Mesendoderm (in vitro differentiated cells): ENCODE data around the gene KIAA1328.
A peak's percentile ranks its signal among the peaks of the same experiment; 100 is the strongest.

Experiments used
- DNase-seq: peaks from one replicate; pipeline ENCODE4 v3.0.0; 2013
- H2AK5ac ChIP-seq: 2 replicates; pipeline ENCODE4 v1.6.1; 2013; ENCODE audit warnings: low read length, inconsistent platforms
- H2BK120ac ChIP-seq: 2 replicates; pipeline ENCODE4 v1.6.1; 2013; ENCODE audit warnings: low read depth, mild to moderate bottlenecking, low read length, moderate library complexity, mixed read lengths
- H2BK15ac ChIP-seq: replicated peaks from 2 replicates; pipeline ENCODE4 v1.6.1; 2013; ENCODE audit warnings: low read depth, mild to moderate bottlenecking, moderate library complexity
- H2BK5ac ChIP-seq: 2 replicates; pipeline ENCODE4 v1.6.1; 2013; ENCODE audit warnings: low read length, inconsistent platforms
- H3K18ac ChIP-seq: 2 replicates; pipeline ENCODE4 v1.6.1; 2013; ENCODE audit warnings: mild to moderate bottlenecking, low read length, mixed read lengths
- H3K23ac ChIP-seq: one replicate; pipeline ENCODE4 v1.6.1; 2013; ENCODE audit warnings: low read length
- H3K27ac ChIP-seq: 2 replicates; pipeline ENCODE4 v1.5.1; 2013; ENCODE audit warnings: low read depth, mild to moderate bottlenecking, inconsistent platforms, low read length, moderate library complexity
- H3K27me3 ChIP-seq: 2 replicates; pipeline ENCODE4 v1.6.1; 2013; ENCODE audit warnings: low read length, control low read depth, mild to moderate bottlenecking, inconsistent platforms; ENCODE audit not compliant: insufficient read depth, poor library complexity
- H3K36me3 ChIP-seq: 2 replicates; pipeline ENCODE4 v1.6.1; 2013; ENCODE audit warnings: low read length, inconsistent platforms; ENCODE audit not compliant: control insufficient read depth, insufficient read depth
- H3K4ac ChIP-seq: one replicate; pipeline ENCODE4 v1.6.1; 2013; ENCODE audit warnings: low read depth, mild to moderate bottlenecking, low read length, moderate library complexity
- H3K4me1 ChIP-seq: 2 replicates; pipeline ENCODE4 v1.6.1; 2013; ENCODE audit warnings: low read depth, low read length, inconsistent platforms; ENCODE audit not compliant: control insufficient read depth
- H3K4me2 ChIP-seq: 2 replicates; pipeline ENCODE4 v1.6.1; 2013; ENCODE audit warnings: low read length
- H3K4me3 ChIP-seq: 2 replicates; pipeline ENCODE4 v1.5.1; 2013; ENCODE audit warnings: mild to moderate bottlenecking, low read length
- H3K56ac ChIP-seq: one replicate; pipeline ENCODE4 v1.6.1; 2013; ENCODE audit warnings: low read length
- H3K79me1 ChIP-seq: 2 replicates; pipeline ENCODE4 v1.6.1; 2013; ENCODE audit warnings: low read length, inconsistent platforms
- H3K79me2 ChIP-seq: 2 replicates; pipeline ENCODE4 v1.6.1; 2013; ENCODE audit warnings: mild to moderate bottlenecking, low read length; ENCODE audit not compliant: control insufficient read depth, insufficient read depth
- H3K9ac ChIP-seq: 2 replicates; pipeline ENCODE4 v1.6.1; 2013; ENCODE audit warnings: low read length, inconsistent platforms
- H4K5ac ChIP-seq: one replicate; pipeline ENCODE4 v1.6.1; 2013; ENCODE audit warnings: low read length
- H4K8ac ChIP-seq: one replicate; pipeline ENCODE4 v1.6.1; 2013; ENCODE audit warnings: low read depth, mild to moderate bottlenecking, control low read depth, low read length, moderate library complexity
- WGBS: extraction: QIAGEN DNeasy Blood & Tissue Kit; methylation state at CpG from one replicate; pipeline ENCODE4 v1.1.7; 2013; ENCODE audit warnings: low lambda C conversion rate, missing lambda C conversion rate; ENCODE audit not compliant: insufficient coverage; ENCODE audit errors: extremely low coverage; 5-methylcytosine and 5-hydroxymethylcytosine counted together

Gene KIAA1328

DNA sequence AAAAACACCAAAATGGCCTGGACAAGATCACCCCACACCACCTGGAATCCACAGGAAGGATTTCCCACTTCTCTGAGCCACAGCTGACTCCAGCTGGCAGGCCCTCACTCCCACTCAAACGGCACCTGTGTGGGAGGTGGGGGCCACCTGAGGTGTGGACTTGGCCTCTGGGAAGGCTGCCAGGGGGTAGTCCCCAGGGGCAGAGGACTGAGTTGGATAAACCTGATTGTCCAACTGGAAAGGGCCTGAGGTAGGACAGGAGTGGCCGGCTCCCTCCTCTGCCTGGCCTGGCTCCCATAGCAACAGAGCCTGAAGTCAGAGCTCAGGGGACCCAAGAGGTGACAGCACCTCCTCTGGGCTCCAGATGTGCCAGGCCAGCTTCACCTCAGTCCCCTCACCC lies 436.5 kb downstream of the KIAA1328 start:
- no peak overlapping the region for H4K5ac ChIP-seq
- H3K36me3 ChIP-seq: peaks cover 2% of the 10 kb centered on the region
- H2BK15ac ChIP-seq: no peak overlapping the region
- DNase-seq: no peak
- H3K27me3 ChIP-seq: no peaks in the 10 kb centered on the region
- no peak overlapping the region for H4K8ac ChIP-seq
- H3K4me1 ChIP-seq: no peaks in the 10 kb centered on the region
- H3K4me3 ChIP-seq: no peak overlapping the region
- H2AK5ac ChIP-seq: no peak overlapping the region
- H3K9ac ChIP-seq: no peak overlapping the region
- H2BK5ac ChIP-seq: no peak overlapping the region
- WGBS: no CpG with 5 or more reads among the region's 2 CpGs
- H3K79me2 ChIP-seq: no peaks in the 10 kb centered on the region
- H3K4ac ChIP-seq: no peak overlapping the region
- H3K56ac ChIP-seq: no peak overlapping the region
- H3K79me1 ChIP-seq: no peaks in the 10 kb centered on the region
- H3K18ac ChIP-seq: no peak overlapping the region
- H3K4me2 ChIP-seq: no peak overlapping the region
- H3K23ac ChIP-seq: no peak overlapping the region
- H2BK120ac ChIP-seq: no peak overlapping the region
- no peak overlapping the region for H3K27ac ChIP-seq

DNA sequence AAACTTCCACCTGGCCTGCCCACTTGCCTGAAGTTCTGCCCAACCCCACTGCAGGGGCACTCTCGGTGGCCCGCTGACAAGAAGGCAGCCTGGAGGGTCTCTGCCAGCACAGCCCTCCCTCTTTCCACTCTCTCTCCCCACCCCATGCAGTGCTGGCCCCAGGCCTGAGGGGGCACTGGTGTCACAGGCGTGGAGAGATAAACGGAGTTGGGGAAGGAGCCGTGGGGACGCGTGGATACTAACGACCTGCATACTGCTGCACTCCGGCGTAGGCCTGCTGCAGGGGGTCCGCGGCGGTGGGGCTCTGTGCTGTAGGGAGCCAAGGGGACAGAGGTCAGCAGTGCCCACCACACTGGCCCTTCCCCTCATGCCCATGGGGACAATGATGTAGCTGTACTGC lies 437.4 kb downstream of the KIAA1328 start:
- no peak overlapping the region for H4K8ac ChIP-seq
- peak; percentile 46 for DNase-seq

DNA sequence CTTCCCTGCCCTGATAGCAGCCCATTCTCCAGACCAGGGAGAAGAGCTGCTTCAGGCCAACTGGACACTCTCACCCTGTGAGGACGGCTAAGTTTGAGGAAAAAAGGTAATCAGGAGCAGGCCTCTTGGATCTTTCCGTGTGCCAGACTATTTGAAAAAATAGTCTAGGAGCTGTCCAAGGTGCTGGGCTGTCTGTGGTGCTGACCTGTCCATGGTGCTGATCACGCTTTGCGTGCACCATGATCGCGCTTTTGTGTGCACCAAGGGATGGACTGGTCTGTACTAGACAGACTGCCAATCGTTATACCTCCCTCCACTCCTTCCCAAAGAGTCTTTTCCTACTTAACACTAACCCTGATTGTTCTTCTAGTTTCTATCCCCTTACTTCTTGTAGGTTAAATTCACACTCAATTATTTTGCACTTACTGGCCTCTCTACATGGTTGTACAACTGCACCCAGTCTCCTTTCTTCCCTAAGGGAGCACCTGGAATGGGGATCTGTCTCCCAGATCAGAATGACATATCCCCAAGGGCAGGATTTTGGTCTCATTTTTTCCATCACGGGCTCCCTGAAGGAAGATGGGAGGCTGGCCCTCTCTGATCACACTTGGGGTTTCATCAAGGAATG lies 441.2 kb downstream of the KIAA1328 start:
- Histone ChIP-seq H3K4me1 (no peaks in the 10 kb centered on the region), H3K9ac (no peak overlapping the region), H3K18ac (no peak overlapping the region), H3K27me3 (no peaks in the 10 kb centered on the region), H2BK15ac (no peak overlapping the region), H4K5ac (no peak overlapping the region), H3K27ac (no peak overlapping the region), H3K4ac (no peak overlapping the region), H4K8ac (no peak overlapping the region), H3K56ac (no peak overlapping the region), H2AK5ac (no peak overlapping the region), H3K4me2 (no peak overlapping the region), H3K79me1 (no peaks in the 10 kb centered on the region), H3K4me3 (no peak overlapping the region), H2BK120ac (no peak overlapping the region), H3K79me2 (no peaks in the 10 kb centered on the region), H3K23ac (no peak overlapping the region), H2BK5ac (no peak overlapping the region), H3K36me3 (no peaks in the 10 kb centered on the region)
- WGBS: no CpG with 5 or more reads among the region's 8 CpGs
- peak; percentile 53 for DNase-seq

More for the DNA sequence above, 437.4 kb downstream of the KIAA1328 start:
- H3K18ac ChIP-seq: no peak overlapping the region
- H3K79me2 ChIP-seq: no peaks in the 10 kb centered on the region
- no peaks in the 10 kb centered on the region for H3K79me1 ChIP-seq
- no peak overlapping the region for H2BK5ac ChIP-seq
- WGBS: no CpG with 5 or more reads among the region's 13 CpGs
- no peak overlapping the region for H3K23ac ChIP-seq
- H3K36me3 ChIP-seq: peaks cover 2% of the 10 kb centered on the region
- no peak overlapping the region for H2AK5ac ChIP-seq
- no peaks in the 10 kb centered on the region for H3K27me3 ChIP-seq
- no peak overlapping the region for H3K4me2 ChIP-seq
- H3K4me1 ChIP-seq: no peaks in the 10 kb centered on the region
- H2BK15ac ChIP-seq: no peak overlapping the region
- no peak overlapping the region for H3K27ac ChIP-seq
- H3K56ac ChIP-seq: no peak overlapping the region
- H3K4me3 ChIP-seq: no peak overlapping the region
- H4K5ac ChIP-seq: no peak overlapping the region
- H2BK120ac ChIP-seq: no peak overlapping the region
- no peak overlapping the region for H3K9ac ChIP-seq
- H3K4ac ChIP-seq: no peak overlapping the region

- no peak overlapping the region for H3K56ac ChIP-seq
- no peak overlapping the region for H3K4ac ChIP-seq
- H3K18ac ChIP-seq: no peak overlapping the region
- no peaks in the 10 kb centered on the region for H3K79me2 ChIP-seq
- H3K4me3 ChIP-seq: no peak overlapping the region
- H2BK5ac ChIP-seq: no peak overlapping the region
- H3K9ac ChIP-seq: no peak overlapping the region
- no peak overlapping the region for H3K23ac ChIP-seq
- no peak overlapping the region for H4K8ac ChIP-seq
- WGBS: no CpG with 5 or more reads among the region's 7 CpGs
- H2AK5ac ChIP-seq: no peak overlapping the region
- DNase-seq: no peak
- no peak overlapping the region for H2BK15ac ChIP-seq
- no peaks in the 10 kb centered on the region for H3K27me3 ChIP-seq
- H3K79me1 ChIP-seq: no peaks in the 10 kb centered on the region
- H3K4me2 ChIP-seq: no peak overlapping the region
- no peak overlapping the region for H3K27ac ChIP-seq
- no peaks in the 10 kb centered on the region for H3K4me1 ChIP-seq
- H2BK120ac ChIP-seq: no peak overlapping the region
- H3K36me3 ChIP-seq: no peaks in the 10 kb centered on the region
- H4K5ac ChIP-seq: no peak overlapping the region
These were observed 441.7 kb downstream of the KIAA1328 start for GRCh38 chr18:37270666-37271052.

- Histone ChIP-seq H3K36me3 (no peaks in the 10 kb centered on the region), H3K27ac (no peak overlapping the region), H3K79me2 (no peaks in the 10 kb centered on the region), H4K5ac (no peak overlapping the region), H2BK120ac (no peak overlapping the region), H3K79me1 (no peaks in the 10 kb centered on the region), H3K4ac (no peak overlapping the region), H3K4me3 (no peak overlapping the region), H3K27me3 (no peaks in the 10 kb centered on the region), H3K23ac (no peak overlapping the region), H2BK15ac (no peak overlapping the region), H3K9ac (no peak overlapping the region), H3K4me2 (no peak overlapping the region), H2AK5ac (no peak overlapping the region), H2BK5ac (no peak overlapping the region), H3K18ac (no peak overlapping the region), H3K56ac (no peak overlapping the region), H4K8ac (no peak overlapping the region), H3K4me1 (no peaks in the 10 kb centered on the region)
- no peak for DNase-seq
- no CpG with 5 or more reads among the region's 2 CpGs for WGBS
These were observed 443.3 kb downstream of the KIAA1328 start for GRCh38 chr18:37272226-37272625.

GRCh38 chr18:37272841-37273240 lies 443.9 kb downstream of the KIAA1328 start:
- Histone ChIP-seq H3K27ac (no peak overlapping the region), H3K79me1 (no peaks in the 10 kb centered on the region), H3K36me3 (no peaks in the 10 kb centered on the region), H4K5ac (no peak overlapping the region), H2BK15ac (no peak overlapping the region), H2BK5ac (no peak overlapping the region), H3K4me1 (no peaks in the 10 kb centered on the region), H3K9ac (no peak overlapping the region), H3K4ac (no peak overlapping the region), H4K8ac (no peak overlapping the region), H3K56ac (no peak overlapping the region), H2BK120ac (no peak overlapping the region), H3K23ac (no peak overlapping the region), H3K4me2 (no peak overlapping the region), H3K18ac (no peak overlapping the region), H3K4me3 (no peak overlapping the region), H3K27me3 (no peaks in the 10 kb centered on the region), H2AK5ac (no peak overlapping the region), H3K79me2 (no peaks in the 10 kb centered on the region)
- no peak for DNase-seq
- WGBS: no CpG with 5 or more reads among the region's 16 CpGs
